ENCODE measurements around the gene FGF14.

The FGF14 gene

DNA sequence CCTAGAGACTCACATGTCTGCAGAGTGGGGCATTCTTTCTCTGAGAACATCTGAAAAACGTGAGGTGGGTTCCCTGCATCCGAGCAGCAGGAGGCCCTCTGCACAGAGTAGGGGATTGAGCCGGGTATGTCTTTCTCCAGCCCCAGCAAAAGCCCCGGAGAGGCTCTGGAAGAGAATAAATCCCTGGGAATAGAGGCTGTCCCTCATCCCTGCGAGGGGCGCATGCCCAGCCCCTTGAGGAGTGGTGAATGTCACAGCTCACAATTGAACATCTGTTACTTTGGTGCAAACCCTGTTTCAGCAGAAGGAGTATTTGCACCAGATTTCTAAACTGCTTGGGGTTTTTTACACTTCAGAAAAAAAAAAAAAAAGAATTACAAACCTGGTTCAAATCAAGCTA lies 164.6 kb downstream of the FGF14 start:
- no peak for DNase-seq

DNA sequence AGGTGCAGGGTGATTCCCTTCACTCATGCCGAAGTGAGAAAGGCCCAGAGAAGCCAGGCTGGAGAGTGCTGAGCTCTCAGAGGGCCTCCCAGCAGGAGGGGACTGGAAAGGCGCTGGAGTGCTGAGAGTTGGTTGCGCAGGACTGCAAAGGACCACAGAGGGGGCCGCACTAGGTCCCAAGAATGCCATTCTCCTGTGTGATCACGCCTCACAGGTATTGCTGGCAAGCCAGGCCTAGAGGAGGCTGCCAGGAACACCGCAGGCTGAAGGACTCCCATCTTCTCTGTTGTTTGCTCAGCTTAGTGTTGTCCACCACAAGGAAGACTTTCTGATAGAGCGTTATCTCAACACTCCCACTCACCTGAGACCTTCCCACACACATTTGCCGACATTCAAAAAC lies 165.0 kb downstream of the FGF14 start:
- peak; percentile 8 for DNase-seq

DNA sequence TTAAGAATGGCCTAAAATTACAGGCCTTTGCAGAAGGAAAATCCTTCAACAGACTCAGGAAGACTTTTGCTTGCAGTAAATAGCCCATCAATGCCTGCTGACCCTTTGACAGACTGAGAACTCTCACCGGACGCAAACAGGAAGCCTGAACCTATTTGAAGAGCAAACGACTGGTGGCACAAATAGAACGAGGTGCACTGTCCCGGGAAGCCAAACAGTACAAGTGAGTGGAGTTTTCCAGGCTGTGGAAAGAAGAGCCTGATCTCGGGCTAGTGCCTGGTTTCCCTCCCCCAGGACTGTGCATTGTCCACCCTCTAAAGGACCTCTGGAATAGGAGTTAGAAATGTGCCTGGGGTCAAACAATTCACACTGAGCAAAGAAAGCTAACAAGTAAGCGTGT lies 165.5 kb downstream of the FGF14 start:
- DNase-seq, result no peak

DNA sequence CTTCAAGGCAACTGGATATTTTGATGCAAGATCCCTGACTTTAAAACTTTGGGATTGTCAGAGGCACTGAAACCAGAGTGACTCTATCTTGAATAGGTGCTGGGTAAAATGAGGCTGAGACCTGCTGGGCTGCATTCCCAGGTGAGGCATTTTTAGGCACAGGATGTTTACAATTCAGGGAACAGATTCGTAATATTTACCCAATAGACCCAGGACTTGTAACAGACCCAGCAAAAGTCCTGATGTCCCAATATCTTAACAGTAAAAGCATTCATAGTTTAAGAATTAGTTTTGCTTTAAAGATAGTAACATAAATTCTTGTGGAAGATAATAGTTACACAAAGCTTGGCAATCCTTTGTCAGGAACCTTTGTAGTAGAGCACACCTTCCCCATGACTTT lies 166.2 kb downstream of the FGF14 start:
- no peak for DNase-seq

DNA sequence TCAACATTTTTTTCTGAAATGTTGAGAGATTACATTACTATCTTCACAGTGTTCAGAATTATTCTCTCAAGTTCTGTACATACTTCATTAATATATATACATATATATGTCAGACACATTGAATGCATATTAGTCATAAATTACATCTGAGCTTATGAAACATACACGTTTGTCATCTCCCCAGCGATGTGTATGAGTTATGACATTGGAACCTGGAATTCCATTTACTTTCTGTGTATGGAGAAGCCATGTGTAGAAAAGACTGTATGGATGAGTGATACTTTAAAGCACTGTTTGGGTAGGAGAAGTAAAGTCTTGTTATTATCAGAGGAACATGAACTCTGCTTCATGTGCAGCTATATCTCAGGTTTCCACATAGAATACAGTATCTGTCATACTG lies 167.2 kb downstream of the FGF14 start:
- DNase-seq, result no peak

DNA sequence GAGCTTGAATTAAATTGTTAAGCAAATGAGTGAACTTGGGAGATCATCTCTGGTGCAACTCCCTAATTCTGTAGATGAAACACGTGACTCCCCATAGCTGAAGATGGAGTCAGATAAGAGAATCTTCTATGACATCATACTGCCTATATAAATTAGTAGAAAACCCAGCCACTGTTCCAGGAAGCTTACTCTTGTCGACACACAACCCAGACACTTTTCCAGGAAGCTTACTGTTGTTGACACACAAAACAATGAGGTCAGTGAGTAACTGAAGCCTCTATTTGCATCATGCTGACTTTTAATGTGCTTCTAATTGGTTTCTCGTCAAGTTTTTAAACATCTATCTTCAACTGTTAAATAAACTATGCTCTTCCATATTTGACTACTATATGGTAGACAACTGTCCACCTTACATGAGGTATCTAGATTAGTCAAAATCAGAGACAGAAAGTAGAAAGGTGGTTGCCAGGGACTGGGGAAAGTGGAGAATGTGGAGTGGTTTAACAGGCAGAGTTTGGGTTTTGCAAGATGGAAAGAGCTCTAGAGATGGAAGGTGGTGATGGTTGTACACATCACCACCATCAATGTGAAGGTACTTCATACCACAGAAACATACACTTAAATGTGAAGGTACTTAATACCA lies 168.2 kb downstream of the FGF14 start:
- DNase-seq, result no peak

DNA sequence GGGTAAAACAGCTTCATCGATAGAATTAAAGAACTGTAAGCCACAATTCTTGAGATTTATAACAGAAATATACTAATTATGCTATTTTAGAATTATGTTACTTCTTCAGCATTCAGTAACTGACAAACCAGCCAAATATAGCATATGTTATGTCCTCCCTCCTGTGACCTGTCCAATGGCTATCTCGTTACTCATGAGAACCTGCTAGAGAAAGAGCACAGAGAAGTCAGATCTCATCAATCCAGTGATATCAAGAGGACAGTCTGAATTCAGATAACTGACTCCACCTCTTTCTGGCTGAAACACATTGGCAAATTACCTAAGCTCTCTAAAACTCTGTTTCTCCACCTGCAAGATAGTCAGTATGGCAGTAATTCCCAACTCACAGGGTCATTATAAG lies 170.4 kb downstream of the FGF14 start:
- DNase-seq, result no peak

DNA sequence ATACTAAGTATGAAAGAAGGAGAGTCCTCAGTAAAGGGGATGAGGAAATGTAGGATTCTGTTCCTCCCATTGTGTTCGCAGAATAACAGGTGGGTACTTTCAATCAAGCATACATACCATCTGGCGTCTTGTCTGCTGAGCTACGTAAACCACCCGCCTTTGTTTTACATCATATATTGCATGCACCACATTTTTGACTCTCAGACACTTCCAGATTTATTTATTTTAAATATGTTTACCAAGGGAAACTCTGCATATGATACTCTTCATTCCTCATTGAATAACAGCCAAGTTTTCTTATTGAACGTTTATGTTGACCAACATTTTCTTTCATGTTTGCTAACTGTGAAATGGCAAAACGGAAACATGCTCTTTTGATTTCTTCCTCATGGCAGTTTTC lies 174.1 kb downstream of the FGF14 start:
- no peak for DNase-seq

DNA sequence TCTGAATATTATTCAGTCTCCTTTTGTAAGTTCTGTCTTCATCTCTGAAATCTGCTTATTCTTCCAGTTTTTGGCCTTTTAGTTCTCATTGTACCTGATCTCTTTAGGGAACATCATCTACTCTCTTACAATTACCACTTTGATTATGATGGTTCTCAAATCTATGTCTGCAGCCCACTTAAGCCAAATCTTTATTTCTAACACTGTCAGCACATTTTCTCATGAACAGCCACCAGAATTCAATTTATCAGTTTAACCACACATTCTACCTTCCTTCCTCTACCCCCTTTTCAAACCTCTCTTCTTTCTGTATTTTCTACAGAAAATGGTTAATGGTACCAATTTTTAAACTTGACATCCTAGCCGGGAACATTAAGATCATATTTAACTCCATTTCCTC lies 175.3 kb downstream of the FGF14 start:
- no peak for DNase-seq

DNA sequence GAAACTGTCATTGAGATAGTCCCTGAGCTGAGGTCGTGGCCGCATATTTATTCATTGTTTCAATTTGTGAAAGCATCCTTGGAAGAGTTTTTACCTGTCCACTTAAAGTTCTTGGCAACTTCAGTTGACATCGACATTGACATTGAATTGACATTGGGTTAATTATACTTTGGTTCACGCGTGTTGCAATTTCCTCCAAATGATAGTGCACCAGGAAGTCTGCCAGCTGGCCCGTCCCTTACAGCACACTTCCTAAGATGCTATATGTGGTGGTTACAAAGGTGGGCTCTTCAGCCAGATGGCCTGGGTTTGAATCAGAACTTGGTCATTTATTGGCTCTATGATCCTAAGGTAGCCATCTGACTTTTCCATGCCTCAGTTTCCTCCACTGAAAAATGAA lies 176.0 kb downstream of the FGF14 start:
- DNase-seq, result no peak

DNA sequence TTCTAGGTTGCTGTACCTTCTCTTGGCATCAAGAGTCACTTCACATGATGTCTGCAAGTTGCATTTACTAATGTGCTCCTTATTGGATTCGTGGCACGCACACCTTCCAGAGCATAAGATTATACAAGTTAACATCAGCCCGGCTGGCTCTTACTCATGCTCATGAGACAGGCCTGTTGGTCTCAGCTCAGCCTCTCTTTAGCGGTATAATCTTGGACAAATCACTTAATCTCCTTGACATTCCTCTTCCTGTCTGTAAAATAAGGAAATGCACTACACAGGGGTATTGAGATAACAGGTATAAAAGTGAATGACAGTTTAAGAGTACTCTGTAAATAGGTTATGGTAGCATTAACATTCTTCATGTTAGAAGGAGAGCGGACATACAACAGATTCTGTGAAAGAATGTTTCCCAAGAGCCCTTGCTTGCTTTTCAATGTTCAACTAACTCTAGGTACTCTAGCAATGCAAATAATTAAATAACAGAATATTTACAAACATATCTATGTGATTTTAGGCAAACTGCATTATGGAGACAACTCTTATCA lies 181.1 kb downstream of the FGF14 start:
- no peak for DNase-seq

DNA sequence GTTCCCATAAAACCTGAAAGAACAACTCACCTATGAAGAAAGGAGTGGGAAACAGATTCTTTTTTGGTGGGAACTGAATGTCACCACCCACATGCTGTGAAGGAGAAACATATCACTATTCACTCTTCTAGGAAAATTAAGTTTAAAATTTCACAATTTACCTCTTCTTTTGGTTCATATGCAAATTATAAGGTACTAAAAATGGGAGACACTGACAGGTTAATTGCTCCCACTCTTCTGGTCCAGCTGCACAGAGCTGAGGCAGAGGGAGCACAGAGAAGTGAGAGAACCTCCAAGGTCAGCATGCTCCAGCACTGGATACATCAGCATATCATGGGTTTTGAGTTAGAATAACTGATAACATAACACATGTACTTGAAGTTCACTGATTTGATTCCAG lies 186.9 kb downstream of the FGF14 start:
- no peak for DNase-seq

DNA sequence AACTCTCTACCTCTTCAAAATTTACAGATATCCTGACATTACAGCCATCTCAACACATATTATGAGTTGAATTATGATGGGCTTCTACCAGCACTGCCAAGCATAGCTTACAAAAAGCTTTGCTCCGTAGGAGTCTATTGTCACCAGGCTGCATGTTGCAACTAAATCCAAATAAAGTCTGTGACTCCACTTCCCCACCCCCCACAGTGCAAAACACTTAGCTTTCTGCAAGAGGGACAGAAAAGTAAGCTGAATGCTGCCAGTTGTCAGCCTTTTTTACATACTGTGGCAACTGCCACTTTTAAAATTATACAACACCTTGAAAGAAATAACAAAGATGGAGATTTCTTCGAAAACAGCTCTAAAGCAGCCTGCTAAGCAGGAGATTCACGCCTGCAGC lies 189.1 kb downstream of the FGF14 start:
- no peak for DNase-seq

DNA sequence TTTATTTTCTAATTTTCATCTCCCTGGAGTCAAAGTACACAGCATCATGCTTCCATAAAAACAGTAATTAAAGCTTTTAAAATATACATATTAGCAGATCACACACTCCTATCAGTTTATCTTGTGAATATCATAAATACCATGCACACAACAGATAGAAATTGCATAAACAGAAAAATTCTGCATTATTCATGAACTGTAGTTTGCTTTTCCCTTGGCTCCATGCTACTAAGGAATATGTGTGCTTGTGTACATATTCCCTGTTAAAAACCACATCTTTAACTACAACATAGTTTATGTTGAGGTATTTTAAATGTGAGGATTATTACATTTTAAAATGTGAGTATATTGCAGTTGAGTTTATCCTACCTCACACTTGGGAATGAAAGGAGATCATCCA lies 193.5 kb downstream of the FGF14 start:
- no peak for DNase-seq

DNA sequence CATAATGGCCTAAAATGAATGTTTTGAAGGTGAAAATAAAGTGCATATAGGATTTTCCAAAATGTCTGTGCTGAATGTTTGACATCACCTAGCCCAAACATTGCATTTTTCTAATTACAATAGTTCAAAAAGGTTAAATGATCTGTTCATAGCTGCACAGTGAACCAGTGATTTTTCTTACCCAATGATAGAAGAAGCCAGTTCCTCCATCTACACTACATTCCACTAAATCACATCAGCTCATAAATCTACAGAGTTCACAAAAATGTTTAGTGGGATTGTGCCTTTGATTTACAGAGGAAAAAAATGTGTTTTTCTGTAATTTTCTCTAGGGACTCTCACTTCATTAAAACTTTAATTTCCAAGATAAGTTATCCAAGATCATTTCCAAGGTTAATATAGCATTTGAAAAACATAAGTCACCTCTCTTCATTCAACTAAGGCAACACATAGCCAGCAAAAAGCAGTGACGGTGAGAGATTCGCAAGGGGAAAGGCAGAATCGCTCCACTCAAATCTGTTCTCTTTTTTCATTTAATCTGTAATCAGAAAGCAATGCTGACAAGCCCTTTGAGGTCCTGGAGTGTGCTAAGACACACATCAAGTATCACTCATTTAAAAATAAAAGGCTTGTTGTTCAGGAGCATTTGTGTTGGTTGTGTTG lies 194.0 kb downstream of the FGF14 start:
- DNase-seq, result no peak

DNA sequence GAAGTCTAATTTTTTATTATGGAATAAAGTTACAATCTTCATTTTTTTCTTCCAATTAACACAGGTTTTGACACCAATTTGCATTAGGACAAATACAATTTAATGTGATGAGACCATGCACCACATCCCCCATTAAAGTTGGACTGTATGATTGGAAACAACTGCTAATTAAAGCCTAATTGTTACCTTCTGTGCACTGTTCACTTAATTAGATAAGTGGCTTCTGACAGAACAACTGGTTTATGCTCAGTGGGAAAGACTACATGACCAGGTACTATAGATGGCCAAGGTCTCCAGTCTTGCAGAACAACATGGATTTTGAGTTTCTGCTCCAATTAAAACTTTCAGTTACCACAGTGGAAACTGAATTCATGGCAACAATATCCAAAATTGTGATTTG lies 198.1 kb downstream of the FGF14 start:
- DNase-seq, result no peak

DNA sequence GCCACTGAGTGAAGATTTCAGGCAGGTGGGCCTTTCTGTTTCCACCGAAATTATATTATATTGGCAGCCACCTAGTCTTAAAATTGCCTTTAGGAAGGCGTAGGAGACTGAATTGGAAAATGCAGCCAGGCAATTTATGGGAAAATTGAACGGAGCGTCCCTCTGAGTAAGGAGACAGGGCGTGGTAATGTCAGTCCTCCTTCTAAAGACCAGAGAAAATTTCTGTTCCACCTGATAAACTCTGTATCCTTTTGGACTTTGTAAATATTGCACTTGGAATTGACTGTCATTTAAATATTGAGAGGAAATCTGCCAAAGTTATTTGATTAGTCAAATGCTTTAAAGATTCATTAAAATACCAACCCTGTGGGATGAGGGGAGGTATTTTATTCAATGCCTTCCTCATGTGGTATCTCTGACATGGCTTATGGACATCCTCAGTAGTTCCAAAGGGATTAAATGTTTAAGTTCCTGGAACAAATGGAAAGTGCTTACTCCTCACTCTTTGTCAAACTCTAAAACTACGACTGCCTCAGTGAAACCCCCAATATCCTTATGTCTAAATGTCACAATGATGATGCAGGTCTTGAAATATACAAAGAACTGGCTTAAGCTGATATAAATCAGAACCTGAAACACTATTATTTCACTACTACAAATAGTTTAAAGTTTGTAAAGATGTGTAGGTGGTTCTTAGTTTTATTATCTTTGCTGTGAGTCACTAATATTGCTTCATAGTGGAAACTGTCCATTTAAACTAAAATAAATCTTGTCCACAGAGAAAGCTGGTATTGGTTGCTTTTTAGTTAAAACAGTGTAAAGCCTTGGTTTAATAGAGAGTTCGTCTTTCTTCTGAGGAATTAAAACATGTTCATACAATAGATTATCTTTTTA lies 203.2 kb downstream of the FGF14 start:
- DNase-seq, result no peak

DNA sequence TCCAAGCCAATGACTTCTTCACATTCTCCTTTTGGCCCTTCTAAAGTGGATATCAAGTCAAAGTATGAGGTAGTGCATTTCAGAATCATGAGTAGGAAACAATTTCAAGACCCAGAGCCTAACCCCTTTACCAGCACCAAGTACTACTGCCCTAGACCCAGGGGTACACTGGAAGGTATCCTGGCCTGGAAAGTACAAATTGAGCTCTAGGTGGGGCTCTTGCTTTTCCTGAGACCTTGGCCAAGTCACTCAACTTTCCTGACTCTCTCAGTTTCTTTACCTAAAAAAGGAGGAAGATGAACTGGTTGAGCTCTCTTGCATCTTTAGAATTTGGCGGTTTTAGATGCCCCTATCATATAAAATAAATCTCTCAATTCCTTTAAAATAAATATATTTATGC lies 204.7 kb downstream of the FGF14 start:
- DNase-seq, result no peak

DNA sequence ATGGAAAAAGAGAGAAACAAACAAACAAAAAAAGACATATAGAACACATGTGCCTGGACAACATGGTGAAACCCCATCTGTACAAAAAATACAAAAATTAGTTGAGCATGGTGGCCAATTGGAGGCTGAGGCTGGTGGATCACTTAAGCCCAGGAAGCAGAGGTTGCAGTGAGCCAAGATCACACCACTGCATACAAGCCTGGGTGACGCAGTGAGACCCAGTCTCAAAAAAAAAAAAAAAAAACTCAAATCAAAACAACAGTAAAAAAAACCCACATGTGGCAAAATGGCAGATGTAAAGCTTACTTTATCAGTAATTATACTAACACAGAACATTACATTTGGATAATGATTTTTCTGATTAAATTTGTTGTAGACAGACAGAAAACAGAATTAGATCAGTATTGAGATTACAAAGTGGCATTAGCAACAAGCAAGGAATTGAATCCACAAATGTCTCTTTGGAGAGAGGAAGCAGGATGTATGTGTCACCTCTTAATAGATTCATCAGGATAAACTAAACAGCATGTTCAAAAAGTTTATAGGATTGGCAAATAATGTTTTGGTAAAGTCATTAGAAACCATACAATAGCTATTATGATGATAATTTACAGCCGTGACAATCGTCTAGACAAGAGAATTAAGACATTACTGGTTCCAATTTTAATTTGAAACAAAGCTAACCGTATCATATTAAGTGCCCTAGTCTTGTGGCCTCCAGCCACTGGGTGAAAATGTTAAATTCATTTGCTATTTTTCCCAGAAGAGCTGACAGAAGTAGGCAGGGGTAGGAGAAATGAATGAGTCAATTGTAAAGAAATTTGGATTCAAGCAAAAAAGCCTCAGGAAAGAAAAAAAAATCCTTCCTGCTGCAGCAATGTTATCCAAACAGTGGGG lies 206.0 kb downstream of the FGF14 start:
- no peak for DNase-seq

DNA sequence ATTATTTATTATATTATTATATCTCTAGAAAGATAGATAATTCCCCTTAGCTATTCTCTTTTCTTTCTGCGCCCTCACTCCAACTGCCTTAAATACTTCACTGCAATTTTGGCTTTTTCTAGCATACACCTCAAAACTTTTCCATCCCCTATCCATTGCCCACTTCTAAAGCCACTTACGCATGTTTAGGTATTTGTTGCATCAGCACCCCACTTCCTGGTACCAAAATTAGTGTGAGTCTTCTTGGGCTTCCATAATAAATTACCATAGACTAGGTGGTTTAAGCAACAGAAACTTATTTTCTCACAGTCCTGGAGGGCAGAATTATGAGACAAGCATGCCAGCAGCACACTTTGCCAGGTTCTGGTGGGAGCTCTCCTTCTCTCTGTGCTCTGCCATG lies 209.0 kb downstream of the FGF14 start:
- no peak for DNase-seq

DNA sequence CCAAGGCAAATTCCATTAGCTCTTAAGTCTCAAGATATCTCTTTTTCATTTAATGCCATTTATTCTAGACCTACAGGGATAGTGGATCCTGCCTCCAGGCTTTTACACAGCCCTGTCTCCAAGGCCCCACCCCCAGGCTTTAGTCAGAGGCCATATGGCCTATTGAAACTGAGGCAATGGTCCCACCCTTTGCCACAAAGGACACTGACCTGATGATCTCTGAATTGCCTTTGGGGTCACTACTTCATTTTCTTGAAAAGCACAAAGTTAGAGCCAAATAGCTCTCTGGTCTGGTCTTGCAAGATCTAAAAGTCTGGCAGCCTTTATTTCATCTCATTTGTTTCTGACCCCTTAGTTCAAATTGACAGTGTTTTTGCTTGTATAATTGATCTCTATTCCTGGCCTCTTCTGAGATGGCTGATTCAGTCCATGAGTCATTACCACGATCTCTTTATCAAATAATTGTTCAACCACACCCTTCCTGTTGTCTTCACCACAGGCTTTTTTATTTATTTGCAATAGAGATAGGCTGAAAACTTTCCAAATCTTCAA lies 209.8 kb downstream of the FGF14 start:
- DNase-seq, result no peak

DNA sequence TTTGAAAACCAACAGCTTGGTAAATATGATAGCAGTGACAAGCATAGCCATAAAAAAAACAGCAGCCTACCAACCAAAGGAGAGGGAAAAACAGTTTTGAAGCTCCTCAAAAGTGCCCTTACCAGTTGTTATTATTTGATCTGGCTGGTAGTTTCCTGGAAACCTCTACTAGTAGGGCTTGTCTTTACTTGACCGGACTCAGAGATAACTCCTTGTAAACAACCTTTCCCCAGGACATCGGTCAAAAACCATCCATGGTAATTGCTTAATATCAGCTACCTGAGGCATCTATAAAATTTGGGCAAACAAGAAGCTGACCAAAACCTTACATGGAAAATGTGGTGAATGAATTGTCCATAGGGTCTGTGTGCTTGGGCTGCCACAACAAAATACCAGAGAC lies 210.9 kb downstream of the FGF14 start:
- no peak for DNase-seq

DNA sequence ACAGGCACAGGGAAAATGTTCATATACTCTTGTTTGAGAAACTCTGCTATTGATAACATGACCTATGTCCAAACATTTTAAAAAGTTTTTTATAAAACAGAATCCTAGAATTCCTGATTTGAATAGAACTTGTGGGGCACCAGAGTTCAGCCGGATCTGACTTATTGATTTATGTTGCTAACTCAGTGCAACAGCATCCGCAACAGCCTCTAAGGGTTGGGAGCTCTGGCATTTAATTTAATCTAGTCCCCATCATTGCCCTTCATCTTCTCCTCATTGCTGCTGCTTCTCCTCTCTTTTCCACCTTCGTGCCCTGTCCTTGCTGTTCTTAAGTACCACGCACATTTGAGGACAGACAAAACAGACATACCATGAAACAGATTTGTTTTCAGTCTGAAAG lies 214.5 kb downstream of the FGF14 start:
- no peak for DNase-seq
